Retina (tissue), 1 donor: ENCODE results near the gene ZNF296.

Experiments
- DNase-seq: peaks from one replicate; pipeline ENCODE4 v3.0.0-alpha.2; 2016

ZNF296 gene

DNA sequence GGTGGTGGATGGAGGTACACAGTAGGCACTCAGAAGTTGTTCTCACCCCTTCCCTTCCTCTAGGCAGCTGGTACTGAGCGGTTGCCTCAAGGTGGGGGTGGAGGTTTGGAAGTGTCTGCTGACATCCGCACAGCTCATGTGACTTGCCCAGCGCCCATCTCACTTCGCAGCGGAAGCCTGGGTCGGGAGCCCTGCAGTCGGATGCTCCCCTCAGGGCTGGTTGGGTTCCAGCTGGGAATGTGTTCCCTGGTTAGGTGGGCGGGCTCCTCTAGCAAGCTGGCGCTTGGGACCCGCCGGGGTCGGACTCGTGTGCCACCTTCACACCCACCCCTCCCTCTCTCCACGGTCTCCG lies 26.9 kb upstream of the ZNF296 start:
- peak; percentile 61 for DNase-seq

DNA sequence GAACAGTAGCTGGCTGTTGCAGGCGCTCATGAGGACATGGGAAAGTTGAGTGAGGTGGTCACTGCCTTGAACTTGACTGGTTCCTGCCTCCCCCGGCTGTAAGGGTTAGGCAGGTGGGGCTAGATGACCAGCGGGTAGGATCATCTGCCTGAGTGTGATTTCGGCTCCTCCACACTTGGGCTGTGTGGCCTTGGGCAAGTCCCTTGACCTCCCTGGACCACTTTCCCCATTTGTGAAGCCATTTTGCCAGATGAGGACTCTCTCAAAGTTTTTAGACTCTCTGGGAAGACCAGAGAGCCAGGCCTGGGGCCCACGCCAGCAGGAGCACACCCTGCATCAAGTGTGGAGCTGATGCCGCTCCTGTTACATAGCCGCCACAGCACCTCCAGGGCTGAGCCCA lies 26.2 kb upstream of the ZNF296 start:
- no peak for DNase-seq

DNA sequence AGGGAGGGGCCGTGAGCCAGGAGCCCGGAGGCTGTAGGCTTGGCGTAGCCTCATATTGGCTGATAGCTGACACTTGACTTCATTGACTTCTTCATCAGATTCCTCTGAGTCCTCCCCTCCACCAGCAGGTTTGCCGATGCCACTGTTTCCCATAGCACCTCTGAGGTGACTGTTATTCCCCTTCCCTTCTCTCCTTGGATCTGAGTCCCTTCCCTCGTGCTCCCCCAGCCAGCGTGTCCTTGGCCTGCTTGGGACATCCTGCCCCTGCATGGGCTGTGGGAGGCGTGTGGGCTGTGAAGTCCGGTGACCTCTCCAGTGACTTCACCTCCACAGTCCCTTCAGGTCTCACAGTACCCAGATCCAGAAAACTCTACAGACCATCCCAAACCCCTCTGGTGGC lies 25.5 kb upstream of the ZNF296 start:
- DNase-seq: no peak

DNA sequence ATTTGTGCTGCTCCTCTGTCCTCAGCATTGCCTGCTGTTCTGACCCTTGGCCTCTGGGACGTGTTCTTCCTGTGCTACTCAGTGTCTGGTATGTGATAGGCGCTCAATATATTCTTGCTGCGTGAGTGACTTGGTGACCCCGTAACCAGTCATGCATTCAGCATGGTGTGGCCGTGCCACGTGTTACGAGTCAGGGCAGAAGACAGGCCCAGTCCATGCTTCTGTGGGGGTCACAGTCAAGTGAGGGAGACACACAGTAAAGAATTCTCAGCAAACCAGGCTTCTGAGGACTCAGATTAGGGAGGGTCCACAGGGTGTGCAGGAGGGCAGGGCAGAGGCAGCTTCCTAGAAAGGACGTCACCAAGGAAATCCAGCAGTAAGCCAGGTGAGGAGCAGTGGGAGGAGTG lies 24.6 kb upstream of the ZNF296 start:
- peak; percentile 39 for DNase-seq

DNA sequence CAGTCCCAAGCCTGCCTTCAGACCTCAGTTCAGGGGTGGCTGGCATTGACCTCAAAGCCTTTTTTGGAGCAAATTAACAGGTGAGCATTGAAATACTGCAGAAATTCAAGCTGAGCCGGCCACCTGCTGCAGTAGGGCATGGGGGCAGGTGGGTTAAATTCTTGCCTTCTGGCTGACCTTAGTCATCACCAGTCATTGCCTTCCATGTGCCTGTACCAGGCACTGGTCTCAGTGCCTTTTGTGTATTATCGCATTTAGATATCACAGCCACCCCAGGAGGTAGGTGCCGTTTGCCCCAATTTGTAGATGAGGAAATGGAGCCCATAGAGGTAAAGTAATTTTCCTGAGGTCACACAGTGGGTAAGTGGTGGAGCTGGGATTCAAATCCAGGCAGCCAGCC lies 23.9 kb upstream of the ZNF296 start:
- DNase-seq: no peak

DNA sequence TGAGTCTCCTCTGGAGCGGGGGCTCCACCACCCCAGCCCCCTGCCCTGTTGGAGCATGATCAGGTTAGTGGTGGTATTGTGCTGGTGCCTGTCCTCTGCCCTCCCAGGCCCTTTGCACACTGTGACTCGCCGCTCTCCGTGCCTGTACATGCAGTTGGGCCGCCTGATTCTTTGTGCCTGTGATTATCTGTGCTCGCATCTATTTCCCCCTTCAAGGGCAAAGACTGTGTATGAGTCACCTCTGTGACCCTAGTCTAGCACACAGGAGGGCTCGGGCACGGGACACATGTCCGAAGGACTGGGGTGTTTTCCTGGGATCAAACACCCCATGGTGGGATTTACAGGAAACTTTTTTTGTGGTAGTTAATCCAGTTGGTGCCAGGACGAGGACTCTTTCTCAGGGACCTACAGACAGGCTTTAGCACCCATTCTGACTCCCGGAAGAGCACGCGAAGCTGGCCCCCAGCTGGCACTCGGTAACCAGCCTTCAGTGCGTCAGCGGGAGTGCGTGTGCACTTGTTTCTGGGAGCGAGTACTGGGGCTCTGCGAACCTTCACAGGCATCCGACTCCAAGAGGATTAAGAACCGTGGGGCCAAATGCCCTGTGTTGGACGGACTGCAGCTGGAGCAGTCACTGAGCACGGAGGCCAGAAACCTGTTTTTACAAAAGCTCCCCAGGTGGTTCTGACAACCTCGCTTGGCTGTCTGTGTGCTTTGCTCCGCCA lies 23.4 kb upstream of the ZNF296 start:
- no peak for DNase-seq

DNA sequence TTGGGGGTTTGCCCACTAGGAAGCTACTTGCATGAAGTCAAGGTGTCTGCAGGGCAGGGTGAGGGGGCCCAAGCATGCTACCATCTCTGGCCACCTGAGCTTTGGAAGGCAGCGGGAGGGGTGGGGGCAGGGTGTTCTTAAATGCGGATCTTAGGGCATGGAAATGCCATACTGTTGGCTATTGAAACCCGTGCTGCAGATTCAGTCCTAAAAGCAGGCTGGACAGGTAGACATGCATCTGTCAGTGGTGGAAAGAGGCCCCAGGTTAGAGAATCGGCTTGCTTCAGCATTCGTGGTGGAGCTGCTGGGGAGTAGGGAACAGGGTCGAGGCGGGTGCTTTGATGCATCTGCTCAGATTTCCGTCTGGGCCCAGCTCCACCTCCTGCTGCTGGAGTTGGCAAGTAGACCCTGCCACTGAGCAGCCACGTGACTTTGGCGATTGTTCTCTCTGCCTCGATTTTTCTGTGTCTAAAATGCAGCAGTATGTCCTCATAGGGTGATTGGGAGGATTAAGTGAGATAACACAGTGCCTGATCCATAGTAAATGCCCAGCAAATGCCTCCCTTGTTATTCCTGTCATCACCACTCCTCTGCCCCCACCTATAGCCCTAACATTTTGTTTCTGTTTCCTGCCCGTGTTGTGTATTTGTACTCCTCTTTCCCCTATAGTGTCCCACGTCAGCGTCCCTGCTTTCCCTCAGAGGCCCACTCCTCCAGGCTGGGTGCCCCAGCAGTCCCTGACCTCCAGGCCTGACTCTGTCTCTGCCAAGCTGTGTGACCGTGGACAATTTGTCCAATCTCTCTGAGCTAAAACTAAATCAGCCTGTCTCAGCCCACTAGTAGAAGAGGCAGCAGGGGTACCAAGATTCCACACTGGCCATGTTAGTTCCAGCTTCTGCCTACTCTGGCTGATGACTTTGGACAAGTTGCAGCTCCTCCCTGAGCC lies 22.5 kb upstream of the ZNF296 start:
- DNase-seq: no peak

DNA sequence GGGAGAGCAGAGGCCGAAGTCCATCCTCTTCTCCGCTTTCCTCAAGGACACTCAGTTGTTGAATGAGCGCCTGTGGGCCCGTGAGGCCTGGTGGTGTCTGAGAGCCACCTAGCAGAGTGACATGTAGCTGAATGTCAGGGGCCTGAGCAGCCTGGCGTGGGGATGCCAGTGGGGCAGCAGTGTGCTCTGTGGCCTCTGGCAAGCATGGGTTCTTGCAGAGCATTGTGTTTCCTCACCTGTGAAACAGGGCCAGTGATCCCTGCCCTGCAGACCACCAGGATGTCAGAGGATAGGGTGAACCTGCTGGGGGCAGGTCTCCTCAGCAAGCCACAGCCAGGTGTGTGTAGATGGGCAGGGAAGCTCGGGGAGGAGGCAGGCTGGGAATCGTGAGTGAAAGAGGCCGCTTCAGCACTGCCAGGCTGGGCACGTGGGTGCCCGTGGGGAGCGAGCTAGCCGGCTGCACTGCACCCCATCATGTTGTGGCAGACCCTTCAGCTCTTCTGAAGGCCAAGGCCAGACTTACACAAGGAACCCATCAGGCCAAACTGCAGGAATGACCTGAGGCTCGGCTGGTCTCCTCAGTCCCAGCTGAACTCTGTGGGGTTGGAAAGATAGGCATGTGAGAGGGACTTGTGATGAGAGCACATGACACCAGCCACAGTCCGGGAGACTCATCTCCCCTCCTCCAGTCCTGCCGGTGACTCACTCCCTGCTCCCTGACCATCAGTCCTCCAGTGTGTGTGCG lies 21.7 kb upstream of the ZNF296 start:
- no peak for DNase-seq

DNA sequence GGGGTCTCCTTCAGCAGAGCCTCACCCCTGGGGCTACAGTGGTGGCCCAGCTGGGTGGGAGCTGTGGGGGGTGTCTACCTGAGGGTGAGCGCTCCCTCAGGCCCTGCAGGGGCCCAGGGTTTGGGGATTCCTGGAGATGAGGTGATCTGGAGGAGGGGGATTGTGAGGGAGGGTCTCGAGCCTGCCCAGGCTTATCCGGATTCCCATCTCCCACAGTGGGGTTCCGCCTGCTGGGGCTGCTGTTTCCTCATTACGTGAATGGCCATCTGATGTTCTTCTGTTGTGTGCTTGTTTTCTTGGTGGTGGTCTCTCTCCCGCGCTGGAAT lies 21.1 kb upstream of the ZNF296 start:
- DNase-seq: no peak

DNA sequence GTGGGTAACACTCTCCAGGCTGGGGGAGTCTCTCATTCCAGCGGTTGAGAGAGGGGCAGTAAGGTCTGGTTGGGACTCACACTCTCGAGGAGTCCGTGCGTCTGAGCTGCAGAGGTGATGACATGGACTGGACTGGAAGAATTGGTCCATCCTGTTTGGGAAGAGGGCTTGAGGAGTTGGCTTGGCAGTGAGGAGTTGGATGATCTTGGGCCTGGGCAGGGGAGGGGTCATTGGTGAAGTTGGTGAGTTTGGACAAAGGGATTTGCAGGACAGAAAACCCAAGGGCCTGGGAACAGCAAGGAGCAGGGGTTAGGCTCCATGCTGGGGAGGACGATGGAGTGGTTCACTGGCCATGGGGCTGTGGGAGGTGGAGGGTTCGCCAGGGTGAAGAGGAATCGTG lies 20.4 kb upstream of the ZNF296 start:
- no peak for DNase-seq

DNA sequence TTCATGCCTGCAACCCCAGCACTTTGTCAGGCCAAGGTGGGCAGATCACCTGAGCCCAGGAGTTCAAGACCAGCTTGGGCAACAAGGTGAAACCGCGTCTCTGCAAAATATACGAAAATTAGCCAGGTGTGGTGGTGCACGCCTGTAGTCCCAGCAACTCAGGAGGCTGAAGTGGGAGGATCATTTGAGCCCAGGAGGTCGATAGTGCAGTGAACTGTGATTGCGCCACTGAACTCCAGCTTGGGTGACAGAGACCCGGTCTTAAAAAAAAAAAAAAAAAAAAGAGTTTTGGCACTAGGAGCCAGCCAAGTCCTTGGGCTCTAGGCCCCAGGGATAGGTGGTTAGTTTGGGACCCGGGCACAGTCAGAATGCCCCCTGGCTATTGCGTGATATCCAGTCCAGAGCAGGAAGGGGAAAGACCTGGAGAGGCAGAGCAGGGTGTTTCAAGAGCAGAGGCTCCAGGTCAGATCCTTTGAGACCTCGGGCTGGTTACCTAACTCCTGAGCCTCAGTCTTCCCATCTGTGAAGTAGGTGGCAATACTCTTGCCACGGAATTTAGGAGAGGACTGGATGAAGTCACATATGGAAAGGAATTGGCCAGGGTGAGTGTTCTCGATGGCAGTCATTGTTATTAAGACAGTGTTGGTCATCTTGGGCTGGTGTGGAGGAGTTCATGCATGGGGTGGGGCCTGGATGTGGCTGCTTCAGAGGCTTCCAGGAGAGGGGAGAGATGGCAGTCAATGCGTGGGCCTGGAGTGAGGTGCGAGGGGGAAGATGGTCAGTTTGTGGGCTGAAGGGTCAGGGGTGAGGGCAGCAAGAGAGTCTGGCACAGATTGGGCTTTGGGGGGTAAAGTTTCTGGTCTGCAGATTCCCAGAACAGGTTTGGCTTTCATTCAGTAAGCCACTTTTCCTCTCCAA lies 19.5 kb upstream of the ZNF296 start:
- no peak for DNase-seq

DNA sequence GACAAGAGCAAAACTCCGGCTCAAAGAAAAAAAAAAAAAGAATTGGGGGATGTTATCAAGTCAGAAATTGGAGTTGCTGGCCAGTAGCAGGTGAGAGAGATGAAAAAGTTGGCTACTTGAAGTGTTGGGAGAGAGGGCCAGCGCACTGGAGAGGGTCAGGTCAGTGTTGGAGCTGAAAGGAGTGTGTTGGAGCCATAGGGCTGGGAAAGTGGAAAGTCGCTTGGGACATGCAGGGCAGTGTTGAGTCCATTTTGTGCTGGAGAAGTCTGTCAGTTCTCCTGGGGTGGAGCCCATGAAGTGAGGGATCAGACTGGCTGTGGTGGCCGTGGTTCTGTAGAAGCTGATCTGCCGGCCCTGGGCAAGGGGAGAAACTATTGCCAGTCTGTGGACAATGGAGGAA lies 18.4 kb upstream of the ZNF296 start:
- no peak for DNase-seq

DNA sequence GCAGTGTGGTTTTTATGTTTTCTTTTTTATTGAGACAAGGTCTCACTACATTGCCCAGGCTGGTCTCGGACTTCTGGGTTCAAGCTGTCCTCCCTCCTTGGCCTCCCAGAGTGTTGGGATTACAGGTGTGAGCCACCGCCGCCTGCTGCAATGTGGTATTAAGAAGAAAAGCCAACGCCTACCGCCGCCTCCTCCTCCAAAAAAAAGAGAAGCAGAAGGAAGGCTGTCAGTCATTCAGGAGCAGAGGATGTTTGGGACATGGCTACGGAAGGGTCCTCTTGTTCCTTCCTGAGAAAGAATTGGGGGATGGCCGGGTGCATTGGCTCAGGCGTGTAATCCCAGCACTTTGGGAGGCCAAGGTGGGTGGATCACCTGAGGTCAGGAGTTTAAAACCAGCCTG lies 17.9 kb upstream of the ZNF296 start:
- no peak for DNase-seq

DNA sequence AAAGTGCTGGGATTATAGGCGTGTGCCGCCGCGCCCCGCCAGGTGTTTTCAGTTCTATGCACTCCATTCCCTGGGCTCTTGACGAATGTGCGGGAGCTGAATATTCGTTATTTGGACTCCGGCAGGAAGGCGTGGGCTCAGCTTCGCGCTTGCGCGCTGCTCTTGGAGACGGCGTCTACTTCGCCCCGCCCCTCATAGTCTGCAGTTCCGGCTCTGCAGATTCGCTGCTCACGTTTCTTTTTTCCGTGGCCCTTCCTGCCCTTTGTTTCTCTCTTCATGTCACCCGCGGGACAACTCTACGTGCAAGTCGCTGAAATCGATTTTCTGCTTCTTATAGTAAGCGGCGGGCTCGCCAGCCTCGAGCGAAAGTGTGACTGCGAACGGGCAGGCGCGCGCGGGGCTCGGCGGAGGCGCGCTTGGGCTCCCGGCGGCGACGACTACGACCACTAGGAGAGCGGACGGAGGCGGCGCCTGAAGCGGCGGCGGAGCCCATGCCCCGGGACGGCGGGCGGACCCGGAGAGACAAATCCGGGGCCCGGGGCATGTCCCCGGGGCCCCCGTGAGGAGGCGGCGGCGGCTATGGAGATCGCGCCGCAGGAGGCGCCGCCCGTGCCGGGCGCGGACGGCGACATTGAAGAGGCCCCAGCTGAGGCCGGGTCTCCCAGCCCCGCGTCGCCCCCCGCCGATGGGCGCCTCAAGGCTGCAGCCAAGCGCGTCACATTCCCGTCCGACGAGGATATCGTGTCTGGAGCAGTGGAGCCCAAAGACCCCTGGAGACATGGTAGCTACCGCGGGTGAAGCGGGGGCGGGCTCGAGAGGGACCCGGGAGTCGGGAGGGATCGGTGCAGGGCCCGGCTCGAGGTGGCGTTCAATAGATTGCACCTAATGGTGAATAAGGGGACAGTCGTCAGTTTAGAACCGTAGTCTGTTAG lies 16.7 kb upstream of the ZNF296 start, which contains the start of gene PPP1R37:
PPP1R37 (plus strand) TSS at position 433 of the 932 bp plus-strand sequence; CDS start at position 580, 147 bp downstream.
- peak; percentile 99 for DNase-seq

DNA sequence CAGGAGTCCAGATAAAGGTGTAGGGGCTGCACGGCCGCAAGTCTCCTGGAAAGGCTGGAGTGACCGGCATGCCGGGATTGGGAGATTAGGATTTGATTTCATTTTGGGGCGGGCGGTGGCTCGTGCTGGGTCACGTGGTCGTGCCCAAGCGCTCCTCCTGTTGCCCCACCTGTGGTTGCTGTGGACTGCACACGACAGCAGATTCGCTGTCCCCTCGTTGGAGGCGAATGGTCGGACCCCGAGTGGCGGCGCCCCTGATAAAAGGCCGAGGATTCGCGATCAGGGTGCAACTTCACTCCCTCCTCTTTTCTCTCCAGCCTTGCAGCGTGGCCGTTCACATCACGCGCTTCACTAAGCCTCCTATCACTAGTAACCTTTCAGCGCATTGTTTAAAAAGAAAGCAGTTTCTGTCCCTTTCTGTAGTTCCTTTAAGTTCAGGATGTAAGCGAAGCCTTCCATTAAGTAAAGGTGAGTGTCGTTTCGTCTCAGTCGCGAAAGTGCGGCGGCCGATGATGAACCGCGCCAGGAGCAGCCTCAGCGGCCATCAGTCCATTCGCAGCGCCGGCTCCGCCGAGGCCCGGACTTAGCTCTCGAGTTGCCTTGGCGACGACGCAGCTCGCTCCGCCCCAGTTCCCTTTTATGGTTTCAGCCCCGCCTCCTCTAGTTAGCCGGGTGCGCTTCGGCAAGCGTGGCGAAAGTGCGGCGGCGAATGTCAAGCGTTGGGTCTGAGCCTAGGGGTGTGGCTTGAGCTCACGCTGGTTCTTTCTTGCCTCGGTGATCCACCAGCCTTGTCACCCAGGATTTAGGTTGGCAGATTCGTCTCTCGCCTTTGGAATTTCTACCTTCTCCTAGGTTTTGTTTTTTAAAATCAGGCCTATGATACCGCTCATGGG lies 15.0 kb upstream of the ZNF296 start:
- DNase-seq: peak; percentile 100

DNA sequence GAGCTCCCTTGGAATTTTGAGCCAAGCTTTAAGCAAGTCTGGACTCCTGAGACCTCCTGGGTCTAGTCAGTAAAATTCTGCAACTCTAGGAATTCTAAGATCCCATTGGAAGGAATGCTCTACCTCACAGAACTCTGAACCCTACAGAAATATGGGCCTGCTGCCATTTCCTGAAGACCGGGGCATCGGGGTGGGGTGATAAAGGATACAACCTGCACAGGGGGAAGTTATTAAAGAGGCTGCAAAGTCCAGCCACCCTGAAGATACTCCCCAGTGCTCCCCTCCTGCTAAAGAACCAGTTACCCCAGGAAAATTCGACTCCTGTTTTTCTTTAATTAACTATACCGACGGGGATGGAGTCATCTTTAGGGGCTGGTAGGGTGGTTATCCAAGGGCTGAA lies 14.3 kb upstream of the ZNF296 start:
- DNase-seq: no peak

DNA sequence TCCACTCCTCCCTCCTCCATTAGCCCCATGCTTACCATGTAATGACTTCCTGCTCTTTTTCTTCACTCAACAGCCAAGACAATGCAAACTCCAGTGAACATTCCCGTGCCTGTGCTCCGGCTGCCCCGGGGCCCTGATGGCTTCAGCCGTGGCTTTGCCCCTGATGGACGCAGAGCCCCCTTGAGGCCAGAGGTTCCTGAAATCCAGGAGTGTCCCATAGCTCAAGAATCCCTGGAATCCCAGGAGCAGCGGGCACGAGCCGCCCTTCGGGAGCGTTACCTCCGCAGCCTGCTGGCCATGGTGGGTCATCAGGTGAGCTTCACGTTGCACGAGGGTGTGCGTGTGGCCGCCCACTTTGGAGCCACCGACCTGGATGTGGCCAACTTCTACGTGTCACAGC lies 13.8 kb upstream of the ZNF296 start:
- no peak for DNase-seq

DNA sequence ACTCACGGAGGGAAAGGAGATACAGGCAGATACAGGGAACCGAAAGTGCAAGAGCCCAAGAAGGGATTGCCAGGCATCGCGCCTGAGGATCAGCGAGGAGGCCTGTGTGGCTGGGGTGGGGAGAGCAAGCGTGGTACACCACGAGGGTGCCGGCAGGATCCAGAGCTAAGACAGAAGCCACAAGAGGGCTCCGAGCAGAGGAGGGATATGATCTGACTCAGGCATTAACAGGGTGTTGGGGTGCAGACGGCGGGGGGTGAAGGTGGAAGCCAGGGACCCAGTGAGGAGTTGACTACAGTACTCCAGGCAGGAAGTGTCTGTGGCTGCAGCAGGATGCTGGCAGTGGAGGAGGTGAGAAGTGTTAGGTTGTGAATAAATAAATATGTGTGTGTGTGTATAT lies 11.3 kb upstream of the ZNF296 start:
- no peak for DNase-seq

DNA sequence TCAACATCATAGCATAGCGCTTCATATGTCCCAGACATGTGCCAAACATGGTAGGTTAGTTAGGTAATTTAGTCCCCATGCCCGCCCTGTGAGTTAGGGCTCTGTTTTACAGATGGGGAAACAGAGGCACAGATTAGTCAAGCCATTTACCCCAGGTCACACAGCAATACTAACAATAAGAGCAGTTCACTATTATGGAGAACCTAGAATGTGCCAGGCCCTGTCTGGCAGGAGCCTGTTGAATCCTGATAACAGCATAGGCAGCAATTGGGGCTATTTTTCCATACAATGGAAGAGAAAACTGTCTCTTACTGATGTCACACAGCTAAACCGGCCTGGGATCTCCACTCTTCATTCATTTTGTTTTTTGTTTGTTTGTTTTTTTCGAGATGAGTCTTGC lies 10.2 kb upstream of the ZNF296 start:
- DNase-seq: no peak

DNA sequence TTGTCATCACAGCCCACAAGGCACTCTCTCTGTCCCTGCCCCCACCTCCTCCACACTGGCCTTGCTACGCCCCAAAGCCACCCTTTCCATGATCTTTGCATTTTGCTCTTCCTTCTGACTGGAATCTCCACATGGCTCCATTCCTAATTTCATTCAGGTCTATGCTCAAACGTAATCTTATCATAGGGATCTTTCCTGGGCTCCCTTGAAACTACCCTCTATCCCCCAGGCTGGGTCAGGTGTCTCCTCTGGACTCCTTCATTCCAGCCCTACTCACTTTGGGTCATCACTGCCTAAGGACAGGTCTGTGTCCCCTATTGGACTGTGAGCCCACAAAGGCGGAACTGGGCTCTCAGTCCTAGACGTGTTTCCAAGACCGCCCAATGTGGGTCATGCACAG lies 5.9 kb upstream of the ZNF296 start:
- DNase-seq: no peak
